ENCODE measurements around the gene H2BW1.
"Not testable (repeated sequence)": the region's sequence is repeated elsewhere in the genome, so short reads cannot be mapped to it uniquely, and the experiment has no call there.

GRCh38 chrX:103983508-103983907 is 30.0 kb downstream of the H2BW1 start:
- TF ChIP-seq POLR2A (IDR thresholded peaks at IDR 0.05; ENCODE audit: extremely low read depth, insufficient read length); CTCF (IDR thresholded peaks at IDR 0.05; ENCODE audit: low read depth, low read length): not testable (repeated sequence)
